GM19035 (cell line): ENCODE data around the gene TMEM135.
"Not testable (repeated sequence)": the region's sequence is repeated elsewhere in the genome, so short reads cannot be mapped to it uniquely, and the experiment has no call there.

ENCODE experiments used
- ATAC-seq: cut with Tn5 transposase; IDR thresholded peaks from one replicate; pipeline ENCODE4 v1.9.1; 2021; ENCODE audit not compliant: unreplicated experiment

Gene TMEM135

GRCh38 chr11:87139475-87139874 lies 101.7 kb downstream of the TMEM135 start:
- ATAC-seq, result no peak

- no peak for ATAC-seq
These were observed 103.6 kb downstream of the TMEM135 start for GRCh38 chr11:87141322-87141721.

- no peak for ATAC-seq
These were observed 104.3 kb downstream of the TMEM135 start for GRCh38 chr11:87141980-87142514.

- no peak for ATAC-seq
These were observed 104.9 kb downstream of the TMEM135 start for GRCh38 chr11:87142594-87142993.

- no peak for ATAC-seq
These were observed 105.9 kb downstream of the TMEM135 start for GRCh38 chr11:87143641-87144040.

GRCh38 chr11:87144252-87144651 lies 106.5 kb downstream of the TMEM135 start:
- ATAC-seq, result no peak

- ATAC-seq, result no peak
These were observed 111.0 kb downstream of the TMEM135 start for GRCh38 chr11:87148749-87149148.

GRCh38 chr11:87149782-87150181 lies 112.0 kb downstream of the TMEM135 start:
- ATAC-seq, result not testable (repeated sequence)

- ATAC-seq, result no peak
These were observed 113.2 kb downstream of the TMEM135 start for GRCh38 chr11:87150936-87151335.

- no peak for ATAC-seq
These were observed 116.5 kb downstream of the TMEM135 start for GRCh38 chr11:87154246-87154645.

- ATAC-seq, result no peak
These were observed 119.2 kb downstream of the TMEM135 start for GRCh38 chr11:87156970-87157369.

GRCh38 chr11:87169076-87169475 lies 131.3 kb downstream of the TMEM135 start:
- ATAC-seq, result not testable (repeated sequence)

GRCh38 chr11:87173185-87174039 lies 135.7 kb downstream of the TMEM135 start:
- ATAC-seq, result no peak

GRCh38 chr11:87174870-87175269 lies 137.1 kb downstream of the TMEM135 start:
- no peak for ATAC-seq

GRCh38 chr11:87176044-87176443 lies 138.3 kb downstream of the TMEM135 start:
- ATAC-seq, result no peak

GRCh38 chr11:87179621-87180020 lies 141.9 kb downstream of the TMEM135 start:
- no peak for ATAC-seq

GRCh38 chr11:87180742-87181141 lies 143.0 kb downstream of the TMEM135 start:
- no peak for ATAC-seq

- ATAC-seq, result no peak
These were observed 143.4 kb downstream of the TMEM135 start for GRCh38 chr11:87181143-87181542.

- ATAC-seq, result no peak
These were observed 147.5 kb downstream of the TMEM135 start for GRCh38 chr11:87185228-87185627.

GRCh38 chr11:87187076-87187475 lies 149.3 kb downstream of the TMEM135 start:
- no peak for ATAC-seq

GRCh38 chr11:87187930-87188329 lies 150.2 kb downstream of the TMEM135 start:
- no peak for ATAC-seq

- not testable (repeated sequence) for ATAC-seq
These were observed 150.7 kb downstream of the TMEM135 start for GRCh38 chr11:87188396-87188795.

GRCh38 chr11:87188921-87189320 lies 151.2 kb downstream of the TMEM135 start:
- ATAC-seq, result not testable (repeated sequence)
